GM18526 (cell line): ENCODE measurements around the gene LEKR1.

Source experiments
- POLR2A ChIP-seq: IDR thresholded peaks from 3 replicates; pipeline ENCODE4 v1.6.1; 2011; ENCODE audit not compliant: insufficient read length; ENCODE audit errors: extremely low read depth

Gene LEKR1

GRCh38 chr3:156983559-156983958 is 157.4 kb downstream of the LEKR1 start:
- no peak for TF ChIP-seq POLR2A

- TF ChIP-seq POLR2A = no peak
Measured at GRCh38 chr3:156985711-156986110, 159.6 kb downstream of the LEKR1 start.

- TF ChIP-seq POLR2A = no peak
Measured at GRCh38 chr3:156987946-156988345, 161.8 kb downstream of the LEKR1 start.

- TF ChIP-seq POLR2A = no peak
Measured at GRCh38 chr3:156997351-156997750, 171.2 kb downstream of the LEKR1 start.

- no peak for TF ChIP-seq POLR2A
Measured at GRCh38 chr3:157001221-157001957, 175.2 kb downstream of the LEKR1 start.

- TF ChIP-seq POLR2A = no peak
Measured at GRCh38 chr3:157021679-157022078, 195.5 kb downstream of the LEKR1 start.

- TF ChIP-seq POLR2A = no peak
Measured at GRCh38 chr3:157023226-157023625, 197.1 kb downstream of the LEKR1 start.

- no peak for TF ChIP-seq POLR2A
Measured at GRCh38 chr3:157026091-157026490, 199.9 kb downstream of the LEKR1 start.

- TF ChIP-seq POLR2A = no peak
Measured at GRCh38 chr3:157027861-157028745, 201.9 kb downstream of the LEKR1 start.

- TF ChIP-seq POLR2A = no peak
Measured at GRCh38 chr3:157029365-157029790, 203.2 kb downstream of the LEKR1 start.

- TF ChIP-seq POLR2A = no peak
Measured at GRCh38 chr3:157030712-157031111, 204.6 kb downstream of the LEKR1 start.

- no peak for TF ChIP-seq POLR2A
Measured at GRCh38 chr3:157033001-157033400, 206.8 kb downstream of the LEKR1 start.

GRCh38 chr3:157040456-157040855 is 214.3 kb downstream of the LEKR1 start:
- TF ChIP-seq POLR2A = no peak

GRCh38 chr3:157042226-157042625 is 216.1 kb downstream of the LEKR1 start:
- no peak for TF ChIP-seq POLR2A

GRCh38 chr3:157043771-157044170 is 217.6 kb downstream of the LEKR1 start:
- TF ChIP-seq POLR2A = no peak

GRCh38 chr3:157045238-157045850 is 219.2 kb downstream of the LEKR1 start:
- TF ChIP-seq POLR2A = no peak

GRCh38 chr3:157046520-157046919 is 220.4 kb downstream of the LEKR1 start:
- TF ChIP-seq POLR2A = no peak
